NCI-H2196 treated with DMSO at 0.1 percent for 48 hours (cell line): Measurements from ENCODE around the gene GPR152.
"Not testable (repeated sequence)": the region's sequence is repeated elsewhere in the genome, so short reads cannot be mapped to it uniquely, and the experiment has no call there.

ENCODE experiments used
- DNase-seq: peaks from one replicate; lab custom pipeline; 2025; ENCODE audit not compliant: unreplicated experiment; lab: John Stamatoyannopoulos, UW

Gene GPR152

DNA sequence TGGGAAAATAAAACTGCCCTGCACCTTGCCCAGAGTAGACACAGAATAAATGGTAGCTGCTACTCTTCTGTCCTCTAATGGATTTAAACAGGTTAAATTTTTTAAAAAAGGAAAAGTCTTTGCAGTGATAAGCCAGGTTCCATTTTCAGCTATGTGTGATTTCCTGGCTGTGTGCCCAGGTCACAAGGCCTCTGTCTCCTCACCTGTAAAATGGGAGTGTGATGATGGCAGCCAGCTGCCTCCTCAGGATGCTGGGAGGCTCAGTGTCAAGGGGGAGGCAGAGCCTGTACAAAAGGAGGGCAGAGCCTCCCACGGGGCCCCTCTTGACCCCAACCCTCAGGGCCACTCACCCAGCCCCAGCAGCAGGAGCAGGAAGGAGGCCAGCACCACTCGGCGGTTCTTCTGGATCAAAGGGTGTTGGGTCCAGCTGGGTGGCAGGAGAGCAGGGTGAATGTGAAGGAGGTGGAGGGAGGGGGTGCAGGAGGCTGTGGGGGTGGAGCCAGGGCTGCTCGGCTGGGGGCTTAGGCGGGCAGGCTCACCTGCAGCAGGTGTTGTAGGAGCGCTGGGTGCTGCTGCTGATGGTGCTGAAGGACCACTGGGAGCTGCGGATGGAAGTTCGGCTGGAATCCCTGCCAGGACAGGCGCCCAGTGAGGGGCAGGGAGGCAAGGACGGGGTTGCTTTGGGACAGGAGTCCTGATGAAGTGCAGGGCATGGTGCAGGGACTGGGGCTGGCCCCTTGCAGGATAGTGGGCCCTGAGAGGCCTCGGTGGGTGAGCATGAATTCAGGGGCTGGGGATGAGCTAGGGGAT, 14.6 kb upstream of the GPR152 start:
- no peak for DNase-seq

DNA sequence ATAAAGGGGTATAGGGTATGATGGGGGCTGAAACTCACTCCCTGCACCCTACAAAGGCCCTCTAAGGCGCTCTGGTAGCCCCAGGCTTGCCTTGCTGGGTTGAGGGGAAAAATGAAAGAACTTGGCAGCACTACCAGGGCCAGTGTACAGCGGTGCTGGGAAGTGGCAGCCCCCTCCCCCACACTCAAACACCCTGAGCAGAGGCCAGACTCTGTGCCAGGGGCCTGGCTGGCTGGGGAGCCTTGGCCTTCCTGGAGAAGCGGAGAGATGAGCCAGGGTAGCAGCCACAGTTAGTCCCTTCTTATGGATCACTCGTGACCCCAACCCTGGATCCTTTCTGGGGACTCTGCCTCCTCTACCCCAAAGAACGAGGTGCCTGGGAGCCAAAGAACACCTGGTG, 13.8 kb upstream of the GPR152 start:
- no peak for DNase-seq

DNA sequence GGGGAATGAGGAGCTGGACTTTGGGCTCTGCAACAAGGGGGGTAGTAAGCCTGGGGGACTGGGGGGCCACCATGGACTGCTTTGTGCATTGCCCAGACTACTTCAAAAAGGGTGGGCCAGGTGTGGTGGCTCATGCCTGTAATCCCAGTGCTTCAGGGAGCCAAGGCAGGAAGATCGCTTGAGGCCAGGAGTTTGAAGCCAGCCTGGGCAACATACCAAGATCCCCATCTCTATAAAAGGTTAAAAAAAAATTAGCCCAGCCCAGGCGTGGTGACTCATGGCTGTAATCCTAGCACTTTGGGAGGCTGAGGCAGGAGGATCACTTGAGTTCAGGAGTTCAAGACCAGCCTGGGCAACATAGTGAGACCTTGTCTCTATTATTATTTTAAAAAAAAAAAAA, 13.0 kb upstream of the GPR152 start:
- not testable (repeated sequence) for DNase-seq

DNA sequence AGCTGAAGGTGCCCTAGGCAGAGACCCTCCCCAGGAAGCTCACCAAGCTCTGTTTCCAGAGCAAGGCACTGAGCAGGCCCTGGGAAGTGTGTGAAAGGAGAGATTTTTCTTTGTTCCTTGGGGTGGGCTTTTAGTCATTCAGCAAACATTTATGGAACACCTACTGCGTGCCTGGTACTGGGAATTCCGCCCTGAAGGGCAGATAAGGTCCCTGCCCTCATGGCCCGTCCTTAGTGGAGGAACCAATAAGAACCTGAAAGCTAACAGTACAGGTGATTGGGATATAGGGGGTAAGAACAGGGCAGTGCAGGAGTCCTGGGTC, 12.6 kb upstream of the GPR152 start:
- no peak for DNase-seq

DNA sequence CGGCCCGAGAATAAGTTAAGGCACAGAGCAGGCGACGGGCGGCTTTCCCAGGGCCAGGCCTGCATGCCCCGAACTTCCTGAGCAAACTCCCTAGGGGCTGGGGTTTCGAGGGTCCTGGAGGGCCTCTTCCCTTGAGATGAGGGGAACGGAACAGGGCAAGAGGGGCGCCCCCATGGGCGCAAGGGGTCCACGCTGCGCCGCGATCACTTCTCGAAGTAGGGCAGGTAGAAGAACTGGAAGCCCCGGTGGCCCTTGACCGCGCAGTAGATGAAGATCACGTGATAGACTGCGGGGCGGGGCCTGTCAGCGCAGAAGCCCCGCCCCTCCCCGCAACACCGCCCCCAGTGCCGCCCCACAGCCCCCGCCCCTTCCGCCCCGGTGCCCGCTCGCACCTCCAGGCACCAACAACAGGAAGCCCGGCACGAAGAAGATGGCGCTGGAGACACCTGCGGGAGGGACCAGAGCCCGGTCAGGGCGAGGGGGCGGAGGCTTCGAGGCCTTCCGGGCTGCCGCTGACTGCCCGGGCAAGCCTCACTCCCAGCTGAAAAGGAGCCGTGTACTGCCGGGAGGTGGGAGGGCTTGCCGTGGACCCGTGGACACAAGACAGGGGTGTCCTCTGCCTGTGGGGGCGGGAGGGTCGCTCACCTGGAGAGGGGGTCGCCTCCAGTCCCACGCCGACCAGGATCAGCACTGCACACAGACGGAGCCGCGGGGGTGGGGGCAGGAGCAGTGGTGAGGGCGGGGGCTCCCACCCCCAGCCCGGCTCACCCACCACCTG, 12.1 kb upstream of the GPR152 start:
- DNase-seq: peak; percentile 87

DNA sequence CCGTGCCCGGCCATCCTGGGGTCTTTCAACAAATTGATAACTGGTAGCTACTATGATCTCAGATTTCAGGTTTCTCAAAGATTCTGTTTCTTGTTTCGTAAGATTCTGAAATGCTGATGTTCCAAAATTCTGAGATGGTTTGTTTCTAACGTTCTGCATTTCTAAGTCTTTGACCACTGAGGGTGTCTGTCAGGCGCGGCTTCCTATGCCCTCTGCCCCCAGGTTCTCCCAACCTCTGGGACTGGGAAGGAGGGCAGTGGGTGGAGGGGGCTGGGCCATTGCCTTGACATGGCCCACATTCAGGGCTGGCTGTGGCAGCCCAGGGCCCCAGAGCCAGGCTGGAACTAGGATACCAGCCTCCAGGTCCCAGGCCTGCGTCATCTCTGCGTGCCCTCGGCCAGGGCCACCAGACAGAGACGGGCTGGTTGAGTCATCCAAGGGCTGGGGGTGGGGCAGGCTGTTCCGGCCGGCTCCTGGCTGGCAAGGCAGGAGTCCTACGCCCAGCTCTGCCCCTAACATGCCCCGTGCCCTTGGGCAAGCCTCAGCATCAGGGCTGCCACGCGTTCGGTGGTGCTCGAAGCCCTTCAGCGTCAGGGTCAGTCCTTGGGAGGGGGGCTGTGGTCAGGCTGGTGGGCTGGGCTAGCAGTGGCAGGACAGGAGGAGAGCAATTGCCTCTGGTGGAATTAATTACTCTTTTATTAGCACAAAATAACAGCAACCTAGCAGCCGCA, 11.3 kb upstream of the GPR152 start:
- no peak for DNase-seq

DNA sequence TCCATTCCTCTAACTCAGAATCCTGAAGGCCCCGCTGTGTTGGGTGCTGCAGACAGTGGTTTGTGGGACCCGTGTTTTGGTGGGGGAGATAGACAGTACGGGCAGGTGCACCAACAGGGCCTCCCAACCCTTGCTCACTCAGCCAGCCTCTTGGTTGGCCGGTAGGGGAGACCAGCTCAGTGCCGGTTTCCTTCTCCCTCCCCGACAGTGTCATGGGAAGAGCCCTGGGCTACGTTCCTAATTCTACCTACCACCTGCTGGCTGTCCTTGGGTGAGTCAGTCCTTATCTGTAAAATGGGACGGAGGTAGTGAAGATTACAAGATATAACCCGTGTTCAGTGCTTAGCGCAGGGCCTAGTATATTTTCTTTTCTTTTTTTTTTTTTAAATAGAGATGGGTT, 10.7 kb upstream of the GPR152 start:
- DNase-seq: no peak

DNA sequence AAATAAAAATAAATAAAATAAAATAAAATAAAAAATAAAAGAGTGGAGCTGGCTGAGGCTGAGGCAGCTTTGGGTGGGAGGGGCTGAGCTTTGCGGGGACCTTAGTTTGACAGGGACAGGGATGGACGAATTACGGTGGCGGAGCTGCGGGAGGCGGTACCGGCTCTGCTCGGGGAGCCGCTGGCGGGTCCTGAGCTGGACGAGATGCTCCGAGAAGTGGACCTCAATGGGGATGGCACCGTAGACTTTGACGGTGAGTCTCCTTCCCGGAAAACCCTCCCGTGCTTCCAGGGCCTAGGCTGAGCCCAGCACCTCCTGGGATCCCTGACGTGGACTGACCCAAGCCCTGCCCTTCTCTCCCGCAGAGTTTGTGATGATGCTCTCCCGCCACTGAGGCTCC, 5.7 kb upstream of the GPR152 start:
- DNase-seq: no peak

DNA sequence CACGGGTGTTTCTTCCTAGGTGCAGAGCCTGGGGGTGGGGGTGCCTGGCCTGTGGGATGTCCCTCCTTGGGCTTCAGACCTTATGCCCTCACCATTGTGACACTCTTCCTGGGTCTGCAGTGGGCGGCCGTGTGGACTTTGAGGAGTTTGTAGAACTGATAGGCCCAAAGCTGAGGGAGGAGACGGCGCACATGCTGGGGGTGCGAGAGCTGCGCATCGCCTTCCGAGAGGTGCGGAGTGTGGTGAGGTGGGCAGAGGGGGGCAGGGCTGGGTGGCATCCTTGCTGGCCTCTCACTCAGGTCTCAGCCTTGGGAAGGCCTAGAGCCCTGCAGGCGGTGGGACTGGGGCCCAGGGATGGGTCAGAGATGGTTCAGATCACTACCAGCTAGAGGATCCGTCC, 4.9 kb upstream of the GPR152 start:
- DNase-seq: no peak

DNA sequence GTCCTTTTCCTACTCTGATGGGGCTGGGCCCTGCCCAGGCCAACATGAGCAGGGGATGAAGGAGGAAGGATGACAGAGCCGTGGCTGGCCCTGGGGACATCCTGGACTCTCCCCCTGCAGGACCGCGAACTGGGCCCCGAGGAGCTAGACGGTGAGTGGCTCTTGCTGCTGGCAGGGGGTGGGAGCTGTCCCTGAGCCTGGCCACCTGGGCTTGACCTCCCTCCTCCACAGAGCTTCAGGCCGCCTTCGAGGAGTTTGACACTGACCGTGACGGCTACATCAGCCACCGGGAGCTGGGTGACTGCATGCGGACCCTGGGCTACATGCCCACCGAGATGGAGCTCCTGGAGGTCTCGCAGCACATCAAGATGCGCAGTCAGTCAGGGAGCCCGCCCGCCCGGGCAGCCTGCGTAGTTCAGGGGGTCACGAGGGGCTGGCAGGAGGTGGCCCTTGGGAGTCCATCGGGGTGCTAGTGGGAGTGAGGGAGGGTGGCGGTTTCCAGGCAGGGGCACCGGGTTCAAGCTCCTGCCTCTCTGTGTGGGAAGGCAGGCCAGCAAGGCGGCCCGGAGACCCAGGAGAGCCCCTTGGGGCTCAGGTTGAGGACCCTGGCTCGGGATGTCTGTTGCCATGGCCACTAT, 3.7 kb upstream of the GPR152 start:
- DNase-seq: no peak

DNA sequence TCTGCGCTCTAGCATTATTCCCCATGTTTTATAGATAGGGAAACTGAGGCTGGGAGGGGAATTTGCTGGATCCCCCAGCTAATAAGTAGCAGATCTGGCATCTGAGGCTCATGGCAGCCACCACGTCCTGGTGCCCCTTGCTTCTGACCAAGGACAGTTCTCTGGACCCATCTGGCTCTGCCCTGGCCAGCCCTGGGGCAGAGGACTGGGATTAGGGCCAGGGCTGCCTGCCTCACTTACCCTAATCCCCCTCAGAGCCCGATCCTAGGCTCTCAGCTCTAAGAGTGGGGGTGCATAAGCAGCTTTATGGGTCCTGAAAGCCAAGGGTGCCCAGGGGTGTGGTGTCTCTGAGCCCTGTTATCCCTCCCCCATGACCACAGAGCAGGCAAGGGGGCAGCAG, 2.5 kb upstream of the GPR152 start, which contains the start of gene CABP4:
CABP4 (plus strand) TSS at position 301 of the 400 bp plus-strand sequence; CDS start at position 371, 70 bp downstream.
- no peak for DNase-seq

DNA sequence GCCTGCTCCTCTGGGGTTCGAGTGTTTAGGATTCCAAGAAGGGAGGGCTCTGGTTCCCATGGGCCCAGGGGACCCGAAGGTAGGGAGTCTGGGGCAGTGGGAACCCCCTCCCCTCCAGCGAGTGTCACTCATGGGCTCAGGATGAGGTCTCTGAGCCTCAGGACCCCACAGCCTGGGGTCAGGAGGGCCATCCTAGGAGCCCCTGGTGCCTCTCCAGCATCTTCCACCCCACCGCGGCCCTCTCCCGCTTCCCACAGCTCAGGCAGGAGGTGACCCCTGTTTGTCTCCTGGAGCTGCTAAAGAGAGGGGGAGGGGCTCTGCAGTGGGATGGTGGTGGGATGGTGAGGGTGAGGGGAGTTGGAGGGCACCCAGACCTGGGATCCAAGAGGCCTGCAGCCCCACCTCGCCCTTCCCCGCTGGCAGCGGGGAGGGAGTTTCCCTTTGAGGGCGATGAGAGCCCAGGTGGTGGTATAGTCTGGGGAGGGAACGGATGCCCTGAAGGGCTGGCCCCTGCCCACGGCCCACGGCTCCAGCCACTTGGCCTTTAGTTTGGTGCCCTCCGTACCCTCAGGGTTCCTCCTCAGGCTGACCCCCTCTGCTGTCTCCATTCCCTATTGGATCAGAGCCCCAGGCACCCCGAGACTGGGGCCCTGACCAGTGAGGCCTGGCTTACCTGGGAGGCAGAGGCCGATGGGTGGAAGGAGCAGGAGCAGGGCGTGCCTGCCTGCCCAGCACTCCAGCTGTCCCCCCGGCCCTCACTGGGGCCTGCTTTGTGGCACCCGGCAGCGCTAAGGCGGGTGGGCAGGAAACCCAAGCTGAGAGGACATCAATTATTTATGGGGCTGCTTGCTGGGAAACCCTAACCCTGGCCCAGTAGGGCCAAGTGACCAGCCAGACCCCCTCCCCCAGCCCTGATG, 1.5 kb upstream of the GPR152 start:
- DNase-seq: no peak

DNA sequence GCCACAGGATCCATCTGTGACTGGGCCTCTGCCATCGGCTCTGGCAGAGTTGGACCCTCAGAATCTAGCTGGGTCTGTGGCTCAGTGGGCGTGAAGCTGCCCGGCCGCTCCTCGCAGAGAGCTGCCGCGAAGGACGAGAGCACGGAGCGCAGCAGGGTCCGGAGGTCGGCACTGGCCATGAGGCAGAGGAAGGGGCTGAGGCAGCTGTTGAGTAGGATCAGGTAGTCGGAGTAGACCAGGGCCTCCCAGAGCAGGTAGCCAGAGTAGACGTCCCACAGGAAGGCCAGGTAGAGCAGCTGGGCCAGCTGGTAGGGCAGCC, 912 bp downstream of the GPR152 start:
- DNase-seq: no peak

DNA sequence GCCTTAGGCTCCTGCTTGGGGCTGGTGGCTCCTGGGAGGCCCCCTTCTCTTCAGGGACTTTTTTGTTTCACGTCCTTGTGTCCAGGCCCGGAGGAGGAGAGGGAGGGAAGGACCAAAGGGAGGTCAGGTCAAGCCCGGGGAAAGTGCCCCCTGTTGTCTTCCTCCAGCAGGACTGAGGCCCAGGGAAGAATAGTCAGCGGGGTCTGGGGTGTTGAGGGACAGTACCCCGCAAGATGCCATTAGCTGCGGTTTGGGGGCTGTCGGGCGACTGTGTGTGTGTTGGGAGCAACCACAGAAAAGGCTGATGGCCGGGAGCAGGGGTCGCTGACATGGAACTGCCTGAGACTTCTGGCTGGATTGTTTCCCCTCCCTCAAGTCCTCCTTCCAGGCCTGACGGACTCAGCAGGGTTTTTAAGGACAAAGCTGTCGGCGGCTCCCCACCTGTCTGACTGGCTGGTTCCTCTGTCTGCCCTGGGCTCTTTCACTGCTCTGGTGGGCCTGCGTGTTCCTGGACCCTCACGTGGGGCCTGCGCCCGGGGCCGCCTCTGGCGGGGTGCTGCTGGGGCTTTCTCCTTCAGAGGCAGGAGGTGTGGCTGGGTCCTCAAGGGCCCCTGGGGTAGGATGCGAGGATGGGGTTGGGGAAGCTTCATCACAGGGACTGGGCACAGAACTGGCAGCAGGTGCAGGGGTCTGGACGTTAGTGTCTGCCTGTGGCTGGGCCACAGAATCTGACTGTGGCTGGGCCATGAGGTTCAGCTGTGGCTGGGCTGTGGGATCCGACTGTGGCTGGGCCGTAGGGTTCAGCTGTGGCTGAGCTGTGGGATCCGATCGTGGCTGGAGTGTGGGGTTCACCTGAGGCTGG, 1.5 kb downstream of the GPR152 start:
- DNase-seq: no peak

DNA sequence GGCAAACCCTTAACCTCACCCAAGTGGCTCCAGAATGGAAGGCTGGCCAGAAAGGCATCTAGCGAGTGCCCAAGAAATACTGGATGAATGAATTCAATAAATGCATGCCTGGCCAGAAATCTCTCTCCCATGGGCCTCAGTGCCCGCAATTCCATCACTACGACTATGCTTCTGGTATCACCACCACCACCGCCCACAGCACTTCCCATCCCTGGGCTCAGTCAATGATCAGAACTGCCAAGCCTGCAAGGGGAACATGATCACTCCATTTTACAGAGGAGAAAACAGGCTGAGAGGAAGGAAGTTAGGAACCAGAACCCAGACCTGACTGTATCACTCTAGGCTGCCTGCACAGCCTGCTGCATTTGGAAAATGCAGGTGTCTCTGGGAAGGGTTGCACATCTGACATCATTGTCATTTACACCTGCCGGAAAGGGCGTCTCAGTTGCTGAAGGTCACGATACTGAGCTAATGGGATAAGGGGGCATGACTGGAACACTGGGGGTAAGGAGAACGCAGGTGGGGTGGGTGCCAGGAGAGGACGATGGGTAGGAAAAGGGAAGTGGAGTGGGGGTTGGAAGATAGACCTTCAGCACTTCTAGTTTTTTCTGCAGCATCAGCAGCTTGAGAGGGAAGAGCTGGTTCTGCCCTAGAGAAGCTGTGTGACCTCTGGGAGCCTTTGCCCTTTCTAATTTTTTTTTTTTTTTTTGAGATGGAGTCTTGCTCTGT, 3.2 kb downstream of the GPR152 start:
- no peak for DNase-seq

DNA sequence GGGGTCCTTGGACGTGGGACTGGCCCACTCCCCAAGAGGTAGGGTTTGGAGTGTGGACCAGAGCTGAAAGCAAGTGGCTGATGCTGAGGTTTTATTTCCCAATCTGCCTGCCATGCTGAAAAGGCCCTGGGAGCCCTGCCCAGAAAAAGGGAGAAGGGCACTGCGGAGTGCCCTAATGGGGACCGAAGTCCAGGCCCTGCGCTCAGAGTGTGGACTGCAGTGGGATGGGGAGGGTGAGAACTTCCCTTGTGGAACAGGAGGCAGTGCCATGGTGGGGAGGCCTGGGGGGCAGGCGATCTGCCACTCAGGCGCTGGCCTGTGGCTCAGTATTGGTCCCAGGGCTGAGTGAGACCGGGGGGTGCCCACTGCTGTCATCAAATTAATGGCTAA, 4.3 kb downstream of the GPR152 start:
- DNase-seq: no peak

DNA sequence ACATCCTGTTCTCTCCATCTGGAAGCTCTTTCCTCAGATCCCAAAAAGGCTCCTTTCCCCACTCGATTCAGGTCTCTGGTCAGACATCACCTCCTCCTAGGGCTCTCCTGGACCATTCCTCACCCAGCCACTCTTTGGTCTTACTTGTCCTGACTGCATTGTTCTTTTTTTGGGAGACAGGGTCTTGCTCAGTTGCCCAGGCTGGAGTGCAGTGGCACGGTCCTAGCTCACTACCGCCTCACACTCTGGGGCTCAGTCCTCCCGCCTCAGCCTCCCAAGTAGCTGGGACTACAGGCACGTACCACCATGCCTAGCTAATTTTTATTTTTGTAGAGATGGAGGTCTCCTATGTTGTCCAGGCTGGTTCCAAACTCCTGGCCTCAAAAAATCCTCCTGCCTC, 7.0 kb downstream of the GPR152 start:
- no peak for DNase-seq

DNA sequence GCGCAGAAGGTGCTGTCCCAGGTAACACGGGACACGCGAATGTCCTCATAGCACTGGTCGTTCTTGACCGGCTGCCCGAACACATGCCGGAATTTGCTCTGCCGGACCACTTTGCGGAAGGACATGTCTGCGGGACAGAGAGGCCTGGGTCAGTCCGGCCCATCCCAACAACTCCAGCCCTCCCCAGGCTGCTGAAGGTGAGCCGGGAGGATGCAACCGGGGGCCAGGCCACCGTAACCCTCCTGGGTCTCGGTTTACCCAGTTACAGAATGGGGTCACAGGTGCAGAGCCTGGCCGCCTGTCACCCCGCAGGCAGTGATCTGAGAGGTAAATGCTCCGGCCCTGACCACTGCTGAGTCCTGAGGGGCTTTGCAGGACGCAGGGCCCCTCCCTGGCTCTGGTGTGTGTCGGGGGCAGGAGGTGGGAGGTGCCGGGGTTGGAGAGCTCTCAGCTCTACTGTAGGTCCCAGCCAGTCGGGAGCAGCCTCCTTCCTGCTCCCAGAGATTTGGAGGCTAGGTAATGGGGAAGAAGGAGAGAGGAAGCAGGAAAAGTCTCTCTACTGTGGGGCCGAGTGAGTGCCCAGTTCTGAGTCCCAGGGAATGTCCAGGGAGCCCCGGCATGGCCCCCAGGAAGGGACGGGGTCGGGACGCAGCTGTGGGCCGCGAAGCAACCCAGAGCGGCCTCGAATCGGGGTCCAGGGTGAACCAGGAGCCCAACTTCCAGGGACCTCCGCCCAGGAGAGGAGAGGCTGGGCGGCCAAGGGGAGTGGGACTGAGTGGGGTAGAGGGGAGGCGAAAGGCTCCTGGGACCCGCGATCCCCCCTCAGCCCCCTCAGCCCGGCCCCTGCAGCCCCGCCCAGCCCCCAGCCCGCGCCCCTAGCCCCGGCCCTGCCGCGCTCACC, 9.8 kb downstream of the GPR152 start:
- DNase-seq: no peak
